Heart right ventricle (tissue), 16 donors: ENCODE results near the gene NUSAP1. TPM values are rescaled to one million over a fixed set of nuclear protein-coding genes. Genes with fewer than 3 reads are reported as not detected.
"Not testable (repeated sequence)": the region's sequence is repeated elsewhere in the genome, so short reads cannot be mapped to it uniquely, and the experiment has no call there.

Experiments used
- ATAC-seq, 8 donors: fragments of 200-7000 bp; cut with Tn5 transposase; one replicate each; pipeline ENCODE4 v1.9.1; 2020; ENCODE audit warnings: mild to moderate bottlenecking in 8 of 8, moderate library complexity in 8 of 8, moderate number of reproducible peaks in 1 of 8
- DNase-seq, 2 donors: peaks; one replicate each; pipeline ENCODE4 v3.0.0-alpha.2; 2020
- H3K27ac ChIP-seq, 10 donors: fragments of 200-600 bp; sonication (generic) in 2 of 10; one replicate each; pipeline versions ENCODE4 v1.5.0 to v1.8.0; 2020 to 2022; ENCODE audit warnings: mild to moderate bottlenecking in 3 of 10
- H3K27me3 ChIP-seq, 7 donors: fragments of 200-600 bp; one replicate each; pipeline ENCODE4 v1.8.0; 2021 to 2022; ENCODE audit warnings: mild to moderate bottlenecking in 2 of 7
- H3K36me3 ChIP-seq, 9 donors: fragments of 200-600 bp; sonication (generic) in 1 of 9; one replicate each; pipeline versions ENCODE4 v1.5.0 to v1.8.0; 2020 to 2022; ENCODE audit warnings: mild to moderate bottlenecking in 2 of 9
- H3K4me1 ChIP-seq, 9 donors: fragments of 200-600 bp; sonication (generic) in 1 of 9; one replicate each; pipeline versions ENCODE4 v1.5.0 to v1.8.0; 2020 to 2022; ENCODE audit warnings: mild to moderate bottlenecking in 4 of 9
- H3K4me3 ChIP-seq, 10 donors: fragments of 200-600 bp; sonication (generic) in 2 of 10; one replicate each; pipeline versions ENCODE4 v1.5.0 to v1.8.0; 2020 to 2022; ENCODE audit warnings: mild to moderate bottlenecking in 7 of 10, moderate library complexity in 2 of 10
- H3K9me3 ChIP-seq, 11 donors: fragments of 200-600 bp in 10 of 11; sonication (generic) in 2 of 11; one replicate each; pipeline versions ENCODE4 v1.5.0 to v1.8.0; 2013 to 2022; ENCODE audit warnings: mild to moderate bottlenecking in 2 of 11, control low read depth in 1 of 11, moderate library complexity in 1 of 11
- WGBS, 2 donors: extraction: QIAGEN DNeasy Blood & Tissue Kit; methylation state at CpG; one replicate each; pipeline ENCODE4 v1.1.7; 2013; ENCODE audit warnings: inconsistent platforms in 1 of 2; 5-methylcytosine and 5-hydroxymethylcytosine counted together
- intact Hi-C, 10 donors: fragments of 100-400 bp; cut with DNase I; formaldehyde crosslinking; loops; one replicate each; pipeline versions ENCODE4 v1.11.1 to v1.14.2; 2022
- polyA plus RNA-seq, 2 donors: library from polyadenylated mRNA; stranded (reverse); fragments of 200-250 nt; gene quantifications; one replicate each; pipeline ENCODE4 v1.2.3, GENCODE V29; 2013
- total RNA-seq, 10 donors: library from RNA; stranded (reverse); fragmentation: NEBNext Ultra II Directional in 3 of 10; extraction: Animal tissue kit (Norgen Biotek cat#: 25700) in 3 of 10; gene quantifications; one replicate each; pipeline versions ENCODE4 v1.2.1 to v1.2.4, GENCODE V29; 2021 to 2023
- TF ChIP-seq, protein P1 (sequence below), 9 donors: fragments of 200-600 bp; sonication (generic) in 2 of 9; IDR thresholded peaks; one replicate each; pipeline versions ENCODE4 v1.5.0 to v1.8.0; 2021 to 2022; ENCODE audit warnings: antibody characterized with exemption in 9 of 9, mild to moderate bottlenecking in 5 of 9, moderate library complexity in 1 of 9
- donor health status: Arrhythmogenic right ventricular cardiomyopathy.
- donor health status: ischemic (EF 13 %, LVEDD 7.1; RV severe dilation, severe dysfunction).
- donor health status: healthy with polysubstance abuse.
- donor health status: DM: no; HTN: yes; CAD: no.
- donor health status: DM: no; HTN: no; CAD: no.
- donor health status: ischemic (EF 25% LVEDD 6.9; RV normal size, moderate dysfunction).
- donor health status: ischemic (EF 25% LVEDD 5.7; RV mildly dilated, moderate dysfunction).
- donor health status: healthy.
- donor health status: DM: yes; HTN: yes; CAD: no.
- donor health status: Ischemic cardiomyopathy.
- donor health status: ischemic (EF 35%, LVEDD 5.7; RV mildly dilated, moderate dysfunction).
- donor health status: nonischemic (EF 11% LVEDD 7.7; RV severe dilation, severe dysfunction).
- donor health status: DM: yes; HTN: yes; CAD: no.
- donor health status: PGD.
- donor health status: ischemic (EF 29% LVEDD 5.4; RV normal size, mild dysfunction).
- donor health status: nonischemic (EF 23%, LVEDD 6.1; RV moderate dilation, normal function).

The NUSAP1 gene
- total and polyA plus RNA-seq, 12 donors: 0.66 to 16.6 (median 1.2) TPM

DNA sequence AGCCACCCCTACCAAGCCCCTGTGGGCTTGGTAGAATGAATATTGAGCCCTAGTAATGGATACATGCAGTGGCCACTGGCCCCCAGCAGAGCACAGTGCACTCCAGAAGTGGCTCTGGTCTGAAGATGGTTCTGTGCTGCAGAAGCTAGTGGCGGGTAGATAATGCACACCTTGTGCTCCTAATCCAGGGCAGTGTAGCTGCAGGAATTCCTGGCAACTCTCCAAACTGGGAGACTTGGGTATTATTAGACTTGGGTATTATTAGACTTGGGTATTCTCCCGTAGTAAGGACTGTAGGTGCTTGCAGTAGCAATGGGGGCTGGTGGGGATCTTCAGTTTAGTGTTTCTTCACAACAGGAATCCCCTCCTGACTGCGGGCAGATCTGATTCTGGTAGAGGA, 34.7 kb downstream of the NUSAP1 start:
- WGBS, 2 donors: 53 to 65% methylated on average over 3 of the region's 3 CpGs
- intact Hi-C loops: no loop called here
- peak in 7 of 8 donors; percentile 25 to 79 (median 75) for ATAC-seq
- peak in 1 of 2 donors; percentile 23 for DNase-seq
- TF ChIP-seq, protein P1, sequence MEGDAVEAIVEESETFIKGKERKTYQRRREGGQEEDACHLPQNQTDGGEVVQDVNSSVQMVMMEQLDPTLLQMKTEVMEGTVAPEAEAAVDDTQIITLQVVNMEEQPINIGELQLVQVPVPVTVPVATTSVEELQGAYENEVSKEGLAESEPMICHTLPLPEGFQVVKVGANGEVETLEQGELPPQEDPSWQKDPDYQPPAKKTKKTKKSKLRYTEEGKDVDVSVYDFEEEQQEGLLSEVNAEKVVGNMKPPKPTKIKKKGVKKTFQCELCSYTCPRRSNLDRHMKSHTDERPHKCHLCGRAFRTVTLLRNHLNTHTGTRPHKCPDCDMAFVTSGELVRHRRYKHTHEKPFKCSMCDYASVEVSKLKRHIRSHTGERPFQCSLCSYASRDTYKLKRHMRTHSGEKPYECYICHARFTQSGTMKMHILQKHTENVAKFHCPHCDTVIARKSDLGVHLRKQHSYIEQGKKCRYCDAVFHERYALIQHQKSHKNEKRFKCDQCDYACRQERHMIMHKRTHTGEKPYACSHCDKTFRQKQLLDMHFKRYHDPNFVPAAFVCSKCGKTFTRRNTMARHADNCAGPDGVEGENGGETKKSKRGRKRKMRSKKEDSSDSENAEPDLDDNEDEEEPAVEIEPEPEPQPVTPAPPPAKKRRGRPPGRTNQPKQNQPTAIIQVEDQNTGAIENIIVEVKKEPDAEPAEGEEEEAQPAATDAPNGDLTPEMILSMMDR (IDR thresholded peaks at IDR 0.05): no peak
- no peaks in the 10 kb centered on the region for H3K9me3 ChIP-seq
- H3K4me3 ChIP-seq: no peak overlapping the region
- no peak overlapping the region for H3K27ac ChIP-seq
- H3K27me3 ChIP-seq: no peaks in the 10 kb centered on the region
- H3K4me1 ChIP-seq: peaks cover 0 to 8% (median 0%) of the 10 kb centered on the region in 9 donors
- H3K36me3 ChIP-seq: peaks cover 0 to 92% (median 0%) of the 10 kb centered on the region in 9 donors

- no peak for ATAC-seq
- TF ChIP-seq, protein P1 (IDR thresholded peaks at IDR 0.05): no peak
Observed at GRCh38 chr15:41377978-41378377, 45.3 kb downstream of the NUSAP1 start.

DNA sequence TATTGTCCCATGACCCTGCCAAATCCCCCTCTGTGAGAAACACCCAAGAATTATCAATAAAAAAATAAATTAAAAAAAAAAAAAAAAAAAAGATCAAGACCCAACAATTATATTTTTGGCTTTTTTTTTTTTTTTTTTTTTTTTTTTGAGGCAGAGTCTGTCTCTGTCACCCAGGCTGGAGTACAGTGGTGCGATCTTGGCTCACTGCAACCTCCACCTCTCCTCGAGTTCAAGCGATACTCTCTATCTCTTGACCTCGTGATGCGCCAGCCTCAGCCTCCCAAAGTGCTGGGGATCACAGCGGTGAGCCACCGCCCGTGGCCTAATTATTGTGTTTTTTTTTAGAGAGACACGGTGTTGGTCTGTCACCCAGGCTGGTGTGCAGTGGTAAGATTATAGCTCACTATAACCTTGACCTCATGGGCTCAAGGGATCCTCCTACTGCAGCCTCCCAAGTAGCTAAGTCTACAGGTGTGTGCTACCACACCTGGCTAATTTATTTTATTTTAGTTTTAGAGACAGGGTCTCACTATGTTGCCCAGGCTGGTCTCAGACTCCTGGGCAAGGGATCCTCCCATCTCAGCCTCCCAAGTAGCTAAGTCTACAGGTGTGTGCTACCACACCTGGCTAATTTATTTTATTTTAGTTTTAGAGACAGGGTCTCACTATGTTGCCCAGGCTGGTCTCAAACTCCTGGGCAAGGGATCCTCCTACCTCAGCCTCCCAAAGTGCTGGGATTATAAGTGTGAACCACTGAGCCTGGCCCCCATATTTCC, 51.5 kb downstream of the NUSAP1 start:
- ATAC-seq, intact Hi-C loops: not testable (repeated sequence)

More at GRCh38 chr15:41377978-41378377, 45.3 kb downstream of the NUSAP1 start:
- H3K27ac ChIP-seq: no peak overlapping the region
- intact Hi-C loops: no loop called here
- no peak for DNase-seq
- 95% methylated on average over 4 of the region's 4 CpGs for WGBS, 2 donors
- no peaks in the 10 kb centered on the region for H3K27me3 ChIP-seq
- H3K4me3 ChIP-seq: no peak overlapping the region
- H3K4me1 ChIP-seq: no peaks in the 10 kb centered on the region
- peaks cover 0 to 58% (median 0%) of the 10 kb centered on the region in 9 donors for H3K36me3 ChIP-seq
- H3K9me3 ChIP-seq: no peaks in the 10 kb centered on the region

GRCh38 chr15:41387646-41388045, 55.0 kb downstream of the NUSAP1 start:
- ATAC-seq: no peak
- DNase-seq: no peak
- H3K9me3 ChIP-seq: no peaks in the 10 kb centered on the region
- intact Hi-C loops: no loop called here
- H3K27ac ChIP-seq: no peak overlapping the region
- H3K4me3 ChIP-seq: no peak overlapping the region
- WGBS, 2 donors: 95% methylated on average over 6 of the region's 6 CpGs
- H3K4me1 ChIP-seq: no peaks in the 10 kb centered on the region
- peaks cover 0 to 82% (median 18%) of the 10 kb centered on the region in 9 donors for H3K36me3 ChIP-seq
- H3K27me3 ChIP-seq: no peaks in the 10 kb centered on the region
- TF ChIP-seq, protein P1 (IDR thresholded peaks at IDR 0.05): no peak

More for the DNA sequence above, 51.5 kb downstream of the NUSAP1 start:
- not testable (repeated sequence) for H3K4me1 ChIP-seq, H3K9me3 ChIP-seq, H3K27me3 ChIP-seq, H3K27ac ChIP-seq, H3K4me3 ChIP-seq, DNase-seq
- peaks cover 0 to 62% (median 5%) of the 10 kb centered on the region in 9 donors for H3K36me3 ChIP-seq
- WGBS, 2 donors: 96 to 97% methylated on average over 9 of the region's 9 CpGs

DNA sequence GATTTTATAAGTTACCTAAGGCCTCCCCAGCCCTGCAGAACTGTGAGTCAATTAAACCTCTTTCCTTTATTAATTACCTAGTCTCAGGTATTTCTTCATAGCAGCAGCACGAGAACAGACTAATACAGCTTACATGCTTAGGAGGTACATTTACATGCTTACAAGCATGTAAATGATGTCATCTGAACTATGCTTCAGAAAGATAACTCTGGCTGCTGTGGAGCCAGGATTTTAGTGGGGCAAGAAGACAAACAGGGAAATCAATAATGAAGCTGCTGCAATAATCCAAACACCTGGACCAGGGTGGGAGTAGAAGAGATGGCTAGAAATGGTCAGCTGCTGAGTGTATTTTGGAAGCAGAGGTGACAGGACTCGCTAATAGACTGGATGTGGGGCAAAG, 60.0 kb downstream of the NUSAP1 start:
- H3K27me3 ChIP-seq: no peaks in the 10 kb centered on the region
- peaks cover 0 to 14% (median 0%) of the 10 kb centered on the region in 9 donors for H3K4me1 ChIP-seq
- no peak overlapping the region for H3K4me3 ChIP-seq
- ATAC-seq (no peak), DNase-seq (no peak)
- H3K9me3 ChIP-seq: no peaks in the 10 kb centered on the region
- TF ChIP-seq, protein P1 (IDR thresholded peaks at IDR 0.05): no peak
- H3K36me3 ChIP-seq: peaks cover 0 to 96% (median 47%) of the 10 kb centered on the region in 9 donors
- no peak overlapping the region for H3K27ac ChIP-seq
- WGBS, 2 donors: 94 to 95% methylated on average over 2 of the region's 2 CpGs
- intact Hi-C loops: no loop called here
